Peyer's patch (tissue), 4 donors: ENCODE results near the gene YJEFN3.

Experiments used
- POLR2A ChIP-seq, 2 donors: fragments of 450-650 bp; IDR thresholded peaks; one replicate each; pipeline ENCODE4 v1.5.1; 2017; ENCODE audit warnings: antibody characterized with exemption in 2 of 2, mild to moderate bottlenecking in 2 of 2, moderate library complexity in 2 of 2
- TF ChIP-seq, protein P1 (sequence below), 6 experiments: fragments of 450-650 bp in 4 of 6; fragments of 200-600 bp in 2 of 6; sonication (generic) in 1 of 6; IDR thresholded peaks; one replicate each; pipeline ENCODE4 v1.5.1; 2017 to 2019; ENCODE audit warnings: antibody characterized with exemption in 6 of 6, mild to moderate bottlenecking in 3 of 6, moderate library complexity in 1 of 6

DNA sequence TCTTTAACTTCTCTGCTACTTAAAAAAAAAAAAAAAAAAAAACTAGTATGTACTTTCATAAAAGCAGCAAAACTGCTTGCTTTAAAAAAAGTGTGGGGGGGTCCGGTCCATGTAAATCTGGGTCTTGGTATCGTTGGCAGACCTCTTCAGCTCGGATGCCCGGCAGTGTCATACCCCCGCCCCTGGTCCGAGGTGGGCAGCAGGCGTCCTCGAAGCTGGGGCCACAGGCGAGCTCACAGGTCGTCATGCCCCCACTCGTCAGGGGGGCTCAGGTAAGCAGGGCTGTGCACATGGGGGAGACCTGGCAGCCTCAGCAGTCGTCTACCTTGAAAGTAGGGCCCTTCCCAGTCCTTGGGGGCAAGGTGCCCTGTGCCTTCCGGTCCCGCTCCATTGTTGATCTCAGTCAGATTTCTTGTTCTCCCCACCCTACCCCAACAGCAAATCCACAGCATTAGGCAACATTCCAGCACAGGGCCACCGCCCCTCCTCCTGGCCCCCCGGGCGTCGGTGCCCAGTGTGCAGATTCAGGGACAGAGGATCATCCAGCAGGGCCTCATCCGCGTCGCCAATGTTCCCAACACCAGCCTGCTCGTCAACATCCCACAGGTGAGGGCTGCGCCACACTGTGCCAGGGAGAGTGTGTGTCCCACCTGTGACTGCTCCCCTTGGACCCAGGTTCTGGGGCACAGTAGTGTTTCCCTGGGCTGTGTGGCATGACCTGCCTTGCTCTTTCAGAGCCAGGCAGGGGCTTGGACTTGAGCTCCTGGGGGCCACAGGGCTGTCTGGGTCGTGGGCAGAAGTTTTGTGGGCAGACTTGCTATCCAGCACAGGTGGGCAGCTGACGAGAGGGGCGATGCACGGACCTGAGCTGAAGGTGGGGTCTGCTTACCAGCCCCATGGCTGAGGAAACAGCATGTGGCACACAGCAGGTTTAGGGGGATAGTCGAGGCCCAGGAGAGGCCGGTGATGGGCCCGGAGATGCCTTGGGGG lies 32.8 kb upstream of the YJEFN3 start:
- TF ChIP-seq, protein P1, sequence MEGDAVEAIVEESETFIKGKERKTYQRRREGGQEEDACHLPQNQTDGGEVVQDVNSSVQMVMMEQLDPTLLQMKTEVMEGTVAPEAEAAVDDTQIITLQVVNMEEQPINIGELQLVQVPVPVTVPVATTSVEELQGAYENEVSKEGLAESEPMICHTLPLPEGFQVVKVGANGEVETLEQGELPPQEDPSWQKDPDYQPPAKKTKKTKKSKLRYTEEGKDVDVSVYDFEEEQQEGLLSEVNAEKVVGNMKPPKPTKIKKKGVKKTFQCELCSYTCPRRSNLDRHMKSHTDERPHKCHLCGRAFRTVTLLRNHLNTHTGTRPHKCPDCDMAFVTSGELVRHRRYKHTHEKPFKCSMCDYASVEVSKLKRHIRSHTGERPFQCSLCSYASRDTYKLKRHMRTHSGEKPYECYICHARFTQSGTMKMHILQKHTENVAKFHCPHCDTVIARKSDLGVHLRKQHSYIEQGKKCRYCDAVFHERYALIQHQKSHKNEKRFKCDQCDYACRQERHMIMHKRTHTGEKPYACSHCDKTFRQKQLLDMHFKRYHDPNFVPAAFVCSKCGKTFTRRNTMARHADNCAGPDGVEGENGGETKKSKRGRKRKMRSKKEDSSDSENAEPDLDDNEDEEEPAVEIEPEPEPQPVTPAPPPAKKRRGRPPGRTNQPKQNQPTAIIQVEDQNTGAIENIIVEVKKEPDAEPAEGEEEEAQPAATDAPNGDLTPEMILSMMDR (IDR thresholded peaks at IDR 0.05), result no peak
- no peak for TF ChIP-seq POLR2A (IDR thresholded peaks at IDR 0.05)
